HAP-1 (cell line): ENCODE data around the gene GNAZ.

Experiments
- DNase-seq, 2 experiments: peaks; one replicate each; pipeline ENCODE4 v3.0.0-alpha.2; 2016 to 2020; ENCODE audit warnings: low spot score in 2 of 2
- H3K27me3 ChIP-seq: fragments of 250-450 bp; sonication (Bioruptor Pico); 2 replicates; pipeline ENCODE4 v1.5.1; 2020; ENCODE audit warnings: low read depth, mild to moderate bottlenecking, moderate library complexity
- H3K36me3 ChIP-seq: fragments of 250-450 bp; sonication (Bioruptor Pico); replicated peaks from 2 replicates; pipeline ENCODE4 v1.5.1; 2020; ENCODE audit warnings: mild to moderate bottlenecking
- H3K4me1 ChIP-seq: fragments of 250-450 bp; sonication (Bioruptor Pico); 2 replicates; pipeline ENCODE4 v1.5.1; 2020; ENCODE audit warnings: mild to moderate bottlenecking
- H3K4me3 ChIP-seq: fragments of 250-450 bp; sonication (Bioruptor Pico); 2 replicates; pipeline ENCODE4 v1.5.1; 2020; ENCODE audit warnings: mild to moderate bottlenecking, moderate library complexity
- H3K9me3 ChIP-seq: fragments of 250-450 bp; sonication (Bioruptor Pico); 2 replicates; pipeline ENCODE4 v1.5.1; 2020; ENCODE audit warnings: mild to moderate bottlenecking, moderate library complexity
- in situ Hi-C: fragments of 300-500 bp; cut with MboI; formaldehyde crosslinking; loops from 3 replicates; pipeline ENCODE4 v1.14.3; 2020; ENCODE audit warnings: low sequenced_read_pairs, inconsistent platforms, mixed read lengths

GNAZ gene

GRCh38 chr22:23152238-23153114 is 82.2 kb downstream of the GNAZ start:
- Histone ChIP-seq H3K27me3 (no peaks in the 10 kb centered on the region), H3K4me1 (no peaks in the 10 kb centered on the region; the same call in 1 of the 2 replicates), H3K36me3 (no peaks in the 10 kb centered on the region), H3K9me3 (no peaks in the 10 kb centered on the region), H3K4me3 (no peak overlapping the region)
- DNase-seq = no peak
- in situ Hi-C loops = no loop called here

- Histone ChIP-seq H3K36me3 (no peaks in the 10 kb centered on the region), H3K4me3 (no peak overlapping the region), H3K27me3 (no peaks in the 10 kb centered on the region), H3K4me1 (no peaks in the 10 kb centered on the region; the same call in 1 of the 2 replicates), H3K9me3 (no peaks in the 10 kb centered on the region)
- no peak for DNase-seq
- in situ Hi-C loops = no loop called here
Observed at GRCh38 chr22:23153994-23154393, 83.7 kb downstream of the GNAZ start.

GRCh38 chr22:23154461-23154860 is 84.1 kb downstream of the GNAZ start:
- Histone ChIP-seq H3K9me3 (no peaks in the 10 kb centered on the region), H3K4me1 (no peaks in the 10 kb centered on the region; the same call in 1 of the 2 replicates), H3K36me3 (no peaks in the 10 kb centered on the region), H3K27me3 (no peaks in the 10 kb centered on the region), H3K4me3 (no peak overlapping the region)
- in situ Hi-C loops = no loop called here
- no peak for DNase-seq

GRCh38 chr22:23155143-23155542 is 84.8 kb downstream of the GNAZ start:
- DNase-seq = no peak

GRCh38 chr22:23155831-23156230 is 85.5 kb downstream of the GNAZ start:
- no peaks in the 10 kb centered on the region for H3K9me3 ChIP-seq
- no peak overlapping the region for H3K4me3 ChIP-seq
- no peaks in the 10 kb centered on the region for H3K36me3 ChIP-seq
- in situ Hi-C loops = no loop called here
- no peaks in the 10 kb centered on the region for H3K27me3 ChIP-seq
- no peak for DNase-seq
- no peaks in the 10 kb centered on the region; the same call in 1 of the 2 replicates for H3K4me1 ChIP-seq

More at GRCh38 chr22:23155143-23155542, 84.8 kb downstream of the GNAZ start:
- in situ Hi-C loops = no loop called here
- H3K4me3 ChIP-seq = no peak overlapping the region
- no peaks in the 10 kb centered on the region for H3K9me3 ChIP-seq
- no peaks in the 10 kb centered on the region for H3K36me3 ChIP-seq
- no peaks in the 10 kb centered on the region; the same call in 1 of the 2 replicates for H3K4me1 ChIP-seq
- no peaks in the 10 kb centered on the region for H3K27me3 ChIP-seq

- no peak for DNase-seq
- H3K4me1 ChIP-seq = no peaks in the 10 kb centered on the region; the same call in 1 of the 2 replicates
Observed at GRCh38 chr22:23156286-23156685, 86.0 kb downstream of the GNAZ start.

GRCh38 chr22:23157560-23158515 is 87.5 kb downstream of the GNAZ start:
- DNase-seq = no peak
- Histone ChIP-seq H3K36me3 (no peaks in the 10 kb centered on the region), H3K4me3 (no peak overlapping the region), H3K27me3 (no peaks in the 10 kb centered on the region), H3K9me3 (no peaks in the 10 kb centered on the region), H3K4me1 (no peaks in the 10 kb centered on the region; the same call in 1 of the 2 replicates)
- in situ Hi-C loops = no loop called here

More at GRCh38 chr22:23156286-23156685, 86.0 kb downstream of the GNAZ start:
- no peaks in the 10 kb centered on the region for H3K9me3 ChIP-seq
- no peaks in the 10 kb centered on the region for H3K27me3 ChIP-seq
- in situ Hi-C loops = no loop called here
- no peaks in the 10 kb centered on the region for H3K36me3 ChIP-seq
- H3K4me3 ChIP-seq = no peak overlapping the region

- H3K4me1 ChIP-seq = no peaks in the 10 kb centered on the region; the same call in 1 of the 2 replicates
- in situ Hi-C loops = no loop called here
- no peaks in the 10 kb centered on the region for H3K27me3 ChIP-seq
- no peaks in the 10 kb centered on the region for H3K9me3 ChIP-seq
- no peak overlapping the region for H3K4me3 ChIP-seq
- no peak for DNase-seq
- H3K36me3 ChIP-seq = no peaks in the 10 kb centered on the region
Observed at GRCh38 chr22:23158516-23159290, 88.4 kb downstream of the GNAZ start.

GRCh38 chr22:23159291-23159630 is 88.9 kb downstream of the GNAZ start:
- no peak for DNase-seq
- Histone ChIP-seq H3K4me3 (no peak overlapping the region), H3K9me3 (no peaks in the 10 kb centered on the region; the same call in 1 of the 2 replicates), H3K36me3 (no peaks in the 10 kb centered on the region), H3K4me1 (no peaks in the 10 kb centered on the region; the same call in 1 of the 2 replicates), H3K27me3 (no peaks in the 10 kb centered on the region)
- in situ Hi-C loops = no loop called here

GRCh38 chr22:23161029-23161428 is 90.7 kb downstream of the GNAZ start:
- DNase-seq = no peak
- Histone ChIP-seq H3K4me3 (no peak overlapping the region), H3K4me1 (no peaks in the 10 kb centered on the region; the same call in 1 of the 2 replicates), H3K27me3 (no peaks in the 10 kb centered on the region), H3K9me3 (no peaks in the 10 kb centered on the region; the same call in 1 of the 2 replicates), H3K36me3 (no peaks in the 10 kb centered on the region)
- in situ Hi-C loops = no loop called here

GRCh38 chr22:23161574-23161973 is 91.3 kb downstream of the GNAZ start:
- Histone ChIP-seq H3K36me3 (no peaks in the 10 kb centered on the region), H3K4me1 (no peaks in the 10 kb centered on the region; the same call in 1 of the 2 replicates)
- in situ Hi-C loops = no loop called here

GRCh38 chr22:23163665-23164064 is 93.3 kb downstream of the GNAZ start:
- no peaks in the 10 kb centered on the region for H3K27me3 ChIP-seq
- no peaks in the 10 kb centered on the region; the same call in 1 of the 2 replicates for H3K9me3 ChIP-seq
- no peak for DNase-seq
- no peaks in the 10 kb centered on the region for H3K36me3 ChIP-seq
- H3K4me1 ChIP-seq = no peaks in the 10 kb centered on the region
- in situ Hi-C loops = no loop called here
- H3K4me3 ChIP-seq = no peak overlapping the region

More at GRCh38 chr22:23161574-23161973, 91.3 kb downstream of the GNAZ start:
- Histone ChIP-seq H3K27me3 (no peaks in the 10 kb centered on the region), H3K4me3 (no peak overlapping the region), H3K9me3 (no peaks in the 10 kb centered on the region; the same call in 1 of the 2 replicates)
- DNase-seq = no peak

- in situ Hi-C loops = no loop called here
- no peak for DNase-seq
- H3K4me1 ChIP-seq = no peaks in the 10 kb centered on the region
Observed at GRCh38 chr22:23164091-23164490, 93.8 kb downstream of the GNAZ start.

More at GRCh38 chr22:23164091-23164490, 93.8 kb downstream of the GNAZ start:
- Histone ChIP-seq H3K4me3 (no peak overlapping the region), H3K27me3 (no peaks in the 10 kb centered on the region), H3K36me3 (no peaks in the 10 kb centered on the region), H3K9me3 (no peaks in the 10 kb centered on the region; the same call in 1 of the 2 replicates)
